Heart left ventricle (tissue), 16 donors: Measurements from ENCODE around the gene PPM1A. TPM values are rescaled to one million over a fixed set of nuclear protein-coding genes. Genes with fewer than 3 reads are reported as not detected.
A peak's percentile ranks its signal among the peaks of the same experiment; 100 is the strongest.

Source experiments
- ATAC-seq, 4 donors: fragments of 200-7000 bp; cut with Tn5 transposase; one replicate each; pipeline ENCODE4 v1.9.1; 2020 to 2022; ENCODE audit warnings: moderate library complexity in 4 of 4, mild to moderate bottlenecking in 3 of 4, moderate number of reproducible peaks in 1 of 4
- DNase-seq, 5 donors: peaks; one replicate each; pipeline ENCODE4 v3.0.0-alpha.2; 2020
- H3K27ac ChIP-seq, 12 donors: fragments of 200-600 bp; sonication (generic) in 4 of 12; one replicate each; pipeline versions ENCODE4 v1.5.0 to v1.8.0; 2016 to 2022; ENCODE audit warnings: mild to moderate bottlenecking in 2 of 12
- H3K27me3 ChIP-seq, 9 donors: fragments of 200-600 bp; sonication (generic) in 2 of 9; one replicate each; pipeline versions ENCODE4 v1.5.1 to v1.8.0; 2016 to 2022; ENCODE audit warnings: mild to moderate bottlenecking in 3 of 9
- H3K36me3 ChIP-seq, 9 donors: fragments of 200-600 bp; sonication (generic) in 2 of 9; one replicate each; pipeline versions ENCODE4 v1.5.0 to v1.8.0; 2018 to 2022; ENCODE audit warnings: mild to moderate bottlenecking in 2 of 9
- H3K4me1 ChIP-seq, 12 donors: fragments of 200-600 bp; sonication (generic) in 4 of 12; one replicate each; pipeline versions ENCODE4 v1.5.0 to v1.8.0; 2016 to 2022; ENCODE audit warnings: mild to moderate bottlenecking in 3 of 12
- H3K4me3 ChIP-seq, 12 donors: fragments of 200-600 bp; sonication (generic) in 4 of 12; one replicate each; pipeline versions ENCODE4 v1.5.0 to v1.8.0; 2017 to 2022; ENCODE audit warnings: mild to moderate bottlenecking in 9 of 12, moderate library complexity in 4 of 12
- H3K9me3 ChIP-seq, 12 donors: fragments of 200-600 bp; sonication (generic) in 4 of 12; one replicate each; pipeline versions ENCODE4 v1.5.0 to v1.8.0; 2016 to 2022; ENCODE audit warnings: mild to moderate bottlenecking in 1 of 12
- POLR2A ChIP-seq, 2 donors: fragments of 450-650 bp; IDR thresholded peaks; one replicate each; pipeline ENCODE4 v1.6.1; 2017; ENCODE audit warnings: antibody characterized with exemption in 2 of 2, mild to moderate bottlenecking in 2 of 2, moderate library complexity in 2 of 2
- WGBS, 4 donors: extraction: QIAGEN DNeasy Blood & Tissue Kit in 2 of 4; methylation state at CpG; one replicate each; pipeline versions ENCODE4 v1.1.5 to v1.1.7; 2013 to 2018; 5-methylcytosine and 5-hydroxymethylcytosine counted together
- intact Hi-C, 10 donors: fragments of 100-400 bp; cut with DNase I; formaldehyde crosslinking; loops; one replicate each; pipeline versions ENCODE4 v1.11.1 to v1.14.2; 2022
- polyA plus RNA-seq, 2 donors: library from polyadenylated mRNA; stranded (reverse); fragments of 200-250 nt; gene quantifications; one replicate each; pipeline ENCODE4 v1.2.3, GENCODE V29; 2013
- total RNA-seq, 9 donors: library from RNA; depleted of rRNA in 2 of 9; stranded (reverse); fragments of >200 nt in 2 of 9; fragmentation: NEBNext Ultra II Directional in 3 of 9; extraction: Animal tissue kit (Norgen Biotek cat#: 25700) in 3 of 9; gene quantifications; one replicate each; pipeline versions ENCODE4 v1.1.0 to v1.2.4, GENCODE V29; 2016 to 2023
- TF ChIP-seq, protein P1 (sequence below), 12 donors: fragments of 200-600 bp; sonication (generic) in 4 of 12; IDR thresholded peaks; one replicate each; pipeline versions ENCODE4 v1.5.0 to v1.8.0; 2018 to 2022; ENCODE audit warnings: antibody characterized with exemption in 12 of 12, mild to moderate bottlenecking in 5 of 12
- donor health status: ischemic (EF 13 %, LVEDD 7.1; RV severe dilation, severe dysfunction).
- donor health status: healthy with polysubstance abuse.
- donor health status: DM: no; HTN: yes; CAD: no.
- donor health status: DM: no; HTN: no; CAD: no.
- donor health status: ischemic (EF 25% LVEDD 6.9; RV normal size, moderate dysfunction).
- donor health status: ischemic (EF 25% LVEDD 5.7; RV mildly dilated, moderate dysfunction).
- donor health status: healthy.
- donor health status: DM: yes; HTN: yes; CAD: no.
- donor health status: ischemic (EF 35%, LVEDD 5.7; RV mildly dilated, moderate dysfunction).
- donor health status: nonischemic (EF 11% LVEDD 7.7; RV severe dilation, severe dysfunction).
- donor health status: DM: yes; HTN: yes; CAD: no.
- donor health status: PGD.
- donor health status: ischemic (EF 29% LVEDD 5.4; RV normal size, mild dysfunction).
- donor health status: nonischemic (EF 23%, LVEDD 6.1; RV moderate dilation, normal function).

The PPM1A gene
- total and polyA plus RNA-seq, 11 donors: 27.7 to 126 (median 91.6) TPM

DNA sequence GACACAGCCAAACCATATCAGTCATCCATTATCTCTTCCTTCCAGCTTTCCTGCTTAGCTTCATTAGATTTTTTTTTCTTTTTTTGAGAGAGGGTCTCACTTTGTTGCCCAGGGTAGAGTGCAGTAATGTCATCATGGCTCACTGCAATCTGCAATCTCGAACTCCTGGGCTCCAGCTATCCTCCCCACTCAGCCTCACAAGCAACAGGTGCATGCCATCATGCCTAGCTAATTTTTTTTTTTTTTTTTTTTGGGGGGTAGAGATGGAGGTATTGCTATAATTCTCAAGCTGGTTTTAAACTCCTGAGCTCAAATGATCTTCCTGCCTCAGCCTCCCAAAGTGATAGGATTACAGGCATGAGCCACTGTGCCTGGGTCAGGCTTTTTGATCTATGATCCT, 38.3 kb upstream of the PPM1A start:
- TF ChIP-seq POLR2A (IDR thresholded peaks at IDR 0.05): no peak
- TF ChIP-seq, protein P1, sequence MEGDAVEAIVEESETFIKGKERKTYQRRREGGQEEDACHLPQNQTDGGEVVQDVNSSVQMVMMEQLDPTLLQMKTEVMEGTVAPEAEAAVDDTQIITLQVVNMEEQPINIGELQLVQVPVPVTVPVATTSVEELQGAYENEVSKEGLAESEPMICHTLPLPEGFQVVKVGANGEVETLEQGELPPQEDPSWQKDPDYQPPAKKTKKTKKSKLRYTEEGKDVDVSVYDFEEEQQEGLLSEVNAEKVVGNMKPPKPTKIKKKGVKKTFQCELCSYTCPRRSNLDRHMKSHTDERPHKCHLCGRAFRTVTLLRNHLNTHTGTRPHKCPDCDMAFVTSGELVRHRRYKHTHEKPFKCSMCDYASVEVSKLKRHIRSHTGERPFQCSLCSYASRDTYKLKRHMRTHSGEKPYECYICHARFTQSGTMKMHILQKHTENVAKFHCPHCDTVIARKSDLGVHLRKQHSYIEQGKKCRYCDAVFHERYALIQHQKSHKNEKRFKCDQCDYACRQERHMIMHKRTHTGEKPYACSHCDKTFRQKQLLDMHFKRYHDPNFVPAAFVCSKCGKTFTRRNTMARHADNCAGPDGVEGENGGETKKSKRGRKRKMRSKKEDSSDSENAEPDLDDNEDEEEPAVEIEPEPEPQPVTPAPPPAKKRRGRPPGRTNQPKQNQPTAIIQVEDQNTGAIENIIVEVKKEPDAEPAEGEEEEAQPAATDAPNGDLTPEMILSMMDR (IDR thresholded peaks at IDR 0.05): no peak
- H3K4me3 ChIP-seq: no peak overlapping the region
- ATAC-seq: no peak
- no peak overlapping the region for H3K27ac ChIP-seq
- H3K27me3 ChIP-seq: peaks cover 0 to 3% (median 0%) of the 10 kb centered on the region in 9 donors
- H3K4me1 ChIP-seq: peaks cover 0 to 10% (median 0%) of the 10 kb centered on the region in 12 donors
- H3K36me3 ChIP-seq: no peaks in the 10 kb centered on the region
- DNase-seq: no peak
- intact Hi-C loops: no loop called here
- H3K9me3 ChIP-seq: no peaks in the 10 kb centered on the region
- WGBS, 4 donors: 57 to 71% (median 64%) methylated on average over 1 of the region's 1 CpG

DNA sequence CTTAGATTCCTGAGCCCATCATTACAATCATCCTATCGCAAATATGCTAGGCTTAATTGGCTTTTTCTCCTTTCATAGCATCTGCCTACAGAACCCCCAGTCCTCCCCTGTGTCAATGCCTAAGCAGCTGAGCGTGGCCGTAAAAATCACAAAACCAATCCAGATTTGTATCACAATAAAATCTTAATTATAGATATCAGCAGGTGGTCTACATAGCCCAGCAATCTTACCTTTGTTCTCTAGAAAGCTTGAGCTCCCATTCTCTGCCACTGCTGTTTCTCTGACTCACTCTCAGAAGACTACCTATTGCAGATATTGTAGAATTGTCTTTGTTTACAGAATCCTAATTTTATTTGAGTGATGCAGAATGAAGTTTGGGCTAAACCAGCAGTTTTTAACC, 37.9 kb upstream of the PPM1A start:
- DNase-seq: no peak
- ATAC-seq: no peak
- H3K4me1 ChIP-seq: peaks cover 0 to 10% (median 0%) of the 10 kb centered on the region in 12 donors

DNA sequence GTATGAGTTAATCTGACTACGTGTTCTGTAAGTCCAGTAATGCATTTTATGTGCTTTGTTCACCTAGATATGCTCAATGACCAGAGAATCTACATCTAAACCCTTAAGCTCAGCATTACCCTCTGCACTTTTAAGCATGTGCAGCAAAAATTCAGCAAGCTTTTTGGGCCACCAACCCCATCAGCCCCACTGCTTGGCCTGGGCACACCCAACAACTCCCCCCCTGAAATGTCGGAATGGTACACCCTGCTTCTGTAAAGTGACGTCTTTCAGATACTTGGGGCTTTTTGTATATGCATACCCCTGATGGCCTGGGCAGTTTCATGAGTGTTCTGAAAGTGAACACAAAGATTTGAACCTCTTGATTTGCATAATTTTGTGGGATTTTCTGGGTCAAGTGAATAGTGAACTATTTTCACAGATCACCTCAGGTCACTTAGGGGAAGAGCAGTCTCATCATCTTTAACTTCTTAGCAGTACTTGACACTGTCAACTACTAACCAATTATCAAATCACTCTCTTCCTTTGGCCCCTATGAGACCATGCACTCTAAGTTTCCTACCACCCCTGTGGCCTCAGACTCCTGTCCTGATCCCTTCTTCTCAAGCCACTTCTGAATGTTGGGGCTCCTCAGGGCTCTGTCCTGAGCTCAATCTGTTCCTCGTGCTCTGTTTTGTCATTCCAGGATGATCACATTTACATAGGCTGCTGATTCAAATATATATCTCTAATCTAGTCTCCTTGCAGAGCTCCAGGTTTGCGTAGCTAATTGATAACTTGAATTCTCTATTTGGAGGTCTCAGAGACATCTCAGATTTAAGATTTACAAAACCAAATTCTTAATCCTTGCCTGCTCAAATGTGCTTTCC, 36.3 kb upstream of the PPM1A start:
- H3K4me3 ChIP-seq: no peak overlapping the region
- H3K4me1 ChIP-seq: peaks cover 0 to 10% (median 0%) of the 10 kb centered on the region in 12 donors
- H3K27me3 ChIP-seq: peaks cover 0 to 3% (median 0%) of the 10 kb centered on the region in 9 donors
- no peak for ATAC-seq
- WGBS, 4 donors: 77 to 86% (median 85%) methylated on average over 5 of the region's 5 CpGs
- H3K36me3 ChIP-seq: no peaks in the 10 kb centered on the region
- no peaks in the 10 kb centered on the region for H3K9me3 ChIP-seq
- TF ChIP-seq, protein P1 (IDR thresholded peaks at IDR 0.05): no peak
- no peak for TF ChIP-seq POLR2A (IDR thresholded peaks at IDR 0.05)
- no peak overlapping the region for H3K27ac ChIP-seq
- no peak for DNase-seq
- intact Hi-C loops: no loop called here

More for the DNA sequence above, 37.9 kb upstream of the PPM1A start:
- H3K27ac ChIP-seq: no peak overlapping the region
- WGBS, 4 donors: 83 to 89% (median 88%) methylated on average over 3 of the region's 3 CpGs
- intact Hi-C loops: no loop called here
- TF ChIP-seq POLR2A (IDR thresholded peaks at IDR 0.05): no peak
- TF ChIP-seq, protein P1 (IDR thresholded peaks at IDR 0.05): no peak
- H3K4me3 ChIP-seq: no peak overlapping the region
- no peaks in the 10 kb centered on the region for H3K36me3 ChIP-seq
- peaks cover 0 to 3% (median 0%) of the 10 kb centered on the region in 9 donors for H3K27me3 ChIP-seq
- H3K9me3 ChIP-seq: no peaks in the 10 kb centered on the region

DNA sequence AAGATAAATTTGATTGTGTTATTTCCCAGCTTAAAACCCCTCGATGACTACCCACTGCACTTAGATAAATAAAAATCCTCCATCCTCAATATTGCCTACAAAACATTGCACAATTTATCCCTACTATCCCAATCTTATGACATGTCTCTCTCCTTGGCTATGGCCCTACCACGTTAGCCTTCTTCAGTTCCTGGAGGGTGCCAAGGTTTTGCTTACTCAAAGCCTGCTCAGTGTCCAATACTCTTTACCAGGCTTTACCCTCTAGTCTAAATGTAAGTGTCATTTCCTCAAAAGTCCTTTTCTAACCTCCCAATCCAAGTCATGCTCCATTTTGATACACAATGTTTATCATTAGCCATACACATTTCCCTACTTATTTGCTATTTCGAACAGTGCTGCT, 35.0 kb upstream of the PPM1A start:
- H3K9me3 ChIP-seq: no peaks in the 10 kb centered on the region
- 81 to 89% (median 87%) methylated on average over 3 of the region's 3 CpGs for WGBS, 4 donors
- intact Hi-C loops: no loop called here
- no peaks in the 10 kb centered on the region for H3K36me3 ChIP-seq
- peaks cover 0 to 10% (median 0%) of the 10 kb centered on the region in 12 donors for H3K4me1 ChIP-seq
- TF ChIP-seq, protein P1 (IDR thresholded peaks at IDR 0.05): no peak
- no peak for TF ChIP-seq POLR2A (IDR thresholded peaks at IDR 0.05)
- peaks cover 0 to 3% (median 0%) of the 10 kb centered on the region in 9 donors for H3K27me3 ChIP-seq
- no peak for ATAC-seq
- H3K4me3 ChIP-seq: no peak overlapping the region
- DNase-seq: no peak
- peak overlapping the region in 1 of 12 donors; percentile 50 for H3K27ac ChIP-seq
